Peyer's patch (tissue), 4 donors: Measurements from ENCODE around the gene UST.

ENCODE experiments used
- POLR2A ChIP-seq, 2 donors: fragments of 450-650 bp; IDR thresholded peaks; one replicate each; pipeline ENCODE4 v1.5.1; 2017; ENCODE audit warnings: antibody characterized with exemption in 2 of 2, mild to moderate bottlenecking in 2 of 2, moderate library complexity in 2 of 2
- TF ChIP-seq, protein P1 (sequence below), 6 experiments: fragments of 450-650 bp in 4 of 6; fragments of 200-600 bp in 2 of 6; sonication (generic) in 1 of 6; IDR thresholded peaks; one replicate each; pipeline ENCODE4 v1.5.1; 2017 to 2019; ENCODE audit warnings: antibody characterized with exemption in 6 of 6, mild to moderate bottlenecking in 3 of 6, moderate library complexity in 1 of 6

DNA sequence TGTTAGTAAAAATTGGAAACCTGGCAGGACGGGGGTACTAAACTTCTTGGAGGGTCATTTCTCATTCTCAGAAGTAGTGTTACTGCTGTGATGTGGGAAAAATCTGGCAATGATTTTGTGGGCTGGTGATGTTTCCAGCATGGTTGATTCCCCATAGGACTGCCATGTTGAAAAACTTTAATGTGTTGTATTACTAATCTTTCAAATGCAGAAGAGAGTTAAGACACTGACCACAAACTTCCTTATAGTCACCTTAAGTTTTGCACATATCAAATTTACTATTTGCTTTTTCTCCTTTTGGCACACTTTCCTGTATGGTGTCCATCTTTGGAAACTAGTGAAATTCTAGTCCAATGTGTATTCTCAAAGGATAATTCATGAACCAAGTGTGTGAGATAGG lies 334.5 kb downstream of the UST start:
- TF ChIP-seq, protein P1, sequence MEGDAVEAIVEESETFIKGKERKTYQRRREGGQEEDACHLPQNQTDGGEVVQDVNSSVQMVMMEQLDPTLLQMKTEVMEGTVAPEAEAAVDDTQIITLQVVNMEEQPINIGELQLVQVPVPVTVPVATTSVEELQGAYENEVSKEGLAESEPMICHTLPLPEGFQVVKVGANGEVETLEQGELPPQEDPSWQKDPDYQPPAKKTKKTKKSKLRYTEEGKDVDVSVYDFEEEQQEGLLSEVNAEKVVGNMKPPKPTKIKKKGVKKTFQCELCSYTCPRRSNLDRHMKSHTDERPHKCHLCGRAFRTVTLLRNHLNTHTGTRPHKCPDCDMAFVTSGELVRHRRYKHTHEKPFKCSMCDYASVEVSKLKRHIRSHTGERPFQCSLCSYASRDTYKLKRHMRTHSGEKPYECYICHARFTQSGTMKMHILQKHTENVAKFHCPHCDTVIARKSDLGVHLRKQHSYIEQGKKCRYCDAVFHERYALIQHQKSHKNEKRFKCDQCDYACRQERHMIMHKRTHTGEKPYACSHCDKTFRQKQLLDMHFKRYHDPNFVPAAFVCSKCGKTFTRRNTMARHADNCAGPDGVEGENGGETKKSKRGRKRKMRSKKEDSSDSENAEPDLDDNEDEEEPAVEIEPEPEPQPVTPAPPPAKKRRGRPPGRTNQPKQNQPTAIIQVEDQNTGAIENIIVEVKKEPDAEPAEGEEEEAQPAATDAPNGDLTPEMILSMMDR (IDR thresholded peaks at IDR 0.05) = no peak
- TF ChIP-seq POLR2A (IDR thresholded peaks at IDR 0.05) = no peak
